Colonic mucosa (tissue), 4 donors: ENCODE data around the gene RALGPS1. TPM values are rescaled to one million over a fixed set of nuclear protein-coding genes. Genes with fewer than 3 reads are reported as not detected.

Experiments
- DNase-seq: peaks from one replicate; pipeline ENCODE4 v3.0.0-alpha.2; 2020
- H3K27ac ChIP-seq: fragments of 200-600 bp; one replicate; pipeline ENCODE4 v1.8.0; 2021
- H3K27me3 ChIP-seq: fragments of 200-600 bp; one replicate; pipeline ENCODE4 v1.8.0; 2021
- H3K36me3 ChIP-seq: fragments of 200-600 bp; one replicate; pipeline ENCODE4 v1.8.0; 2021
- H3K4me1 ChIP-seq: fragments of 200-600 bp; one replicate; pipeline ENCODE4 v1.8.0; 2021; ENCODE audit warnings: mild to moderate bottlenecking
- H3K4me3 ChIP-seq: fragments of 200-600 bp; one replicate; pipeline ENCODE4 v1.8.0; 2021
- H3K9ac ChIP-seq, 2 donors: one replicate each; pipeline ENCODE4 v1.7.0; 2013; ENCODE audit warnings: control low read depth in 2 of 2, low read depth in 2 of 2, low read length in 2 of 2
- H3K9me3 ChIP-seq: fragments of 200-600 bp; one replicate; pipeline ENCODE4 v1.8.0; 2021
- CTCF ChIP-seq: fragments of 200-600 bp; IDR thresholded peaks from one replicate; pipeline ENCODE4 v1.8.0; 2022; ENCODE audit warnings: antibody characterized with exemption, mild to moderate bottlenecking
- intact Hi-C: fragments of 100-400 bp; cut with DNase I; formaldehyde crosslinking; loops from one replicate; pipeline ENCODE4 v1.14.1; 2022
- total RNA-seq, 2 donors: library from RNA; stranded (reverse); fragmentation: NEBNext Ultra II Directional in 1 of 2; extraction: Animal tissue kit (Norgen Biotek cat#: 25700) in 1 of 2; gene quantifications; one replicate each; pipeline ENCODE4 v1.2.1, GENCODE V29; 2021
- donor health status: healthy.
- donor health status: DM: no; HTN: no; CAD: no.
- donor health status: DM: no; HTN: no; CAD: no.

Gene RALGPS1
- total RNA-seq, 2 donors from 2014 or later: 22.6 to 27.2 TPM

- H3K36me3 ChIP-seq: no peaks in the 10 kb centered on the region
- intact Hi-C loops: no loop called here
- no peak overlapping the region for H3K4me3 ChIP-seq
- H3K9me3 ChIP-seq: no peaks in the 10 kb centered on the region
- DNase-seq: no peak
- H3K9ac ChIP-seq: no peak overlapping the region
- H3K27me3 ChIP-seq: no peaks in the 10 kb centered on the region
- no peak overlapping the region for H3K27ac ChIP-seq
- no peak for TF ChIP-seq CTCF
- H3K4me1 ChIP-seq: no peaks in the 10 kb centered on the region
Measured at GRCh38 chr9:127250896-127251391, 336.4 kb downstream of the RALGPS1 start.

GRCh38 chr9:127252410-127253318 lies 338.1 kb downstream of the RALGPS1 start:
- H3K9ac ChIP-seq: no peak overlapping the region
- no peak overlapping the region for H3K27ac ChIP-seq
- H3K36me3 ChIP-seq: no peaks in the 10 kb centered on the region
- H3K27me3 ChIP-seq: no peaks in the 10 kb centered on the region
- intact Hi-C loops: no loop called here
- no peak for DNase-seq
- no peaks in the 10 kb centered on the region for H3K9me3 ChIP-seq
- H3K4me3 ChIP-seq: no peak overlapping the region
- no peaks in the 10 kb centered on the region for H3K4me1 ChIP-seq
- no peak for TF ChIP-seq CTCF

DNA sequence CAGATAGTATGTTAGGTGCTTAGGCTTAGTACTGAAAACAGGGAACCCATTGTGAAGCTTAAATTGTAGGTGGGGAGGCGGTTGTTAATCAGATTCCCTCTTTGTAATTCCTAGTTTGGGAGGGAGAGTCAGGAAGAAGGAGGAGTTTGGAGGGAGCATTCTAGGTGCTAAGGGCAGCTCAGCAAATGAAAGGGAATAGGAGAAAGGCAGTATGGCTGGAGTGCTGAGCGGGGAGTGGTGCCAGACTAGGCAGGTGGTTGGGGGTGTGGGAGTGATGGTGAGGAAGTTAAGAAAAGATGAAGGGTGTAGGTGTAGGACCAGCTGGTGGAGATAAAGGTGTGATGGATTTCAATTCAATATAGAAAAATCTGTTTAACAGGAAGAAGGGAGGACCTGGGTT lies 338.9 kb downstream of the RALGPS1 start:
- H3K36me3 ChIP-seq: no peaks in the 10 kb centered on the region
- H3K9ac ChIP-seq: no peak overlapping the region
- intact Hi-C loops: no loop called here
- TF ChIP-seq CTCF: no peak
- no peaks in the 10 kb centered on the region for H3K9me3 ChIP-seq
- H3K4me3 ChIP-seq: no peak overlapping the region
- H3K27me3 ChIP-seq: no peaks in the 10 kb centered on the region
- no peak overlapping the region for H3K27ac ChIP-seq
- DNase-seq: no peak
- no peaks in the 10 kb centered on the region for H3K4me1 ChIP-seq

DNA sequence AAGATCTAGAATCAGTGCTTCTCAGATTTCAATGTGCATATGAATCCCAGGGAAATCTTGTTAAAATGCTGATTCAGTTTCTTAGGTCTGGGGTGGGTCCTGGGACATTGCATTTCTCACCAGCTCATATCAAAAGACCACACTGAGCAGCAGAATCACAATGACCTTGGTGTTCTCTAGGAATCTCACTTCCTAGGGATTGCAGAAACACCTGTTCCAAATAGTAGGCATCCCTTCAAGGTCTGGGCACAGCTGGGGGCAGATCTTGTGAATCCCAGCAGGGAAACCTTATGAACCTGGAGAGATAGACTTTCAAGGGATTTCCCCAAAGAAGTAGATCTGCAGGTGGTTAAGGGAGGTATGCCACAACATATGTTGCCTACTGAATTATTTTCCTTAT lies 341.1 kb downstream of the RALGPS1 start:
- TF ChIP-seq CTCF: no peak
- Histone ChIP-seq H3K27ac (no peak overlapping the region), H3K27me3 (no peaks in the 10 kb centered on the region), H3K4me1 (no peaks in the 10 kb centered on the region), H3K9ac (no peak overlapping the region), H3K4me3 (no peak overlapping the region), H3K36me3 (no peaks in the 10 kb centered on the region), H3K9me3 (no peaks in the 10 kb centered on the region)
- DNase-seq: no peak
- intact Hi-C loops: no loop called here

- no peaks in the 10 kb centered on the region for H3K36me3 ChIP-seq
- no peak overlapping the region for H3K9ac ChIP-seq
- H3K9me3 ChIP-seq: no peaks in the 10 kb centered on the region
- TF ChIP-seq CTCF: no peak
- H3K4me1 ChIP-seq: no peaks in the 10 kb centered on the region
- no peaks in the 10 kb centered on the region for H3K27me3 ChIP-seq
- H3K27ac ChIP-seq: no peak overlapping the region
- no peak overlapping the region for H3K4me3 ChIP-seq
- no peak for DNase-seq
- intact Hi-C loops: no loop called here
Measured at GRCh38 chr9:127256324-127256723, 341.7 kb downstream of the RALGPS1 start.
